H1 (cell line): ENCODE data around the gene NEDD8. TPM values are rescaled to one million over a fixed set of nuclear protein-coding genes. Genes with fewer than 3 reads are reported as not detected.

Experiments
- CTCF ChIA-PET: fragments of 300-600 bp; sonication (Branson Sonifier 250); formaldehyde crosslinking; loops from one replicate; lab custom pipeline; 2021; ENCODE audit not compliant: partially characterized antibody; lab: Charles Lee
- POLR2A ChIA-PET: fragments of 300-600 bp; sonication (Branson Sonifier 250); formaldehyde crosslinking; loops from one replicate; lab custom pipeline; 2021; ENCODE audit warnings: inconsistent platforms; ENCODE audit not compliant: partially characterized antibody; lab: Charles Lee
- DNase-seq, 2 experiments: peaks; one replicate each; pipeline versions ENCODE4 v3.0.0 to v3.0.0-alpha.2; 2010 to 2022; ENCODE audit warnings: low spot score in 2 of 2, low read depth in 1 of 2, mixed read lengths in 1 of 2
- FAIRE-seq: peaks from 2 replicates; lab custom pipeline; 2011; peaks lifted over from hg19 to GRCh38; lab: Jason Lieb, UNC
- H2AFZ ChIP-seq: 2 replicates; pipeline ENCODE4 v1.8.1; 2012; ENCODE audit warnings: low read length, inconsistent platforms
- H2AK5ac ChIP-seq: 2 replicates; pipeline ENCODE4 v1.6.1; 2013; ENCODE audit warnings: low read depth, low read length
- H2BK120ac ChIP-seq: replicated peaks from 2 replicates; pipeline ENCODE3; 2013; ENCODE audit warnings: low read depth, low read length, inconsistent platforms
- H2BK12ac ChIP-seq: 2 replicates; pipeline ENCODE4 v1.6.1; 2013; ENCODE audit warnings: low read depth, low read length
- H2BK15ac ChIP-seq: 2 replicates; pipeline ENCODE4 v1.6.1; 2013; ENCODE audit warnings: low read length
- H2BK20ac ChIP-seq: 2 replicates; pipeline ENCODE4 v1.6.1; 2013; ENCODE audit warnings: low read length
- H2BK5ac ChIP-seq: 2 replicates; pipeline ENCODE4 v1.6.1; 2013; ENCODE audit warnings: low read depth, low read length
- H3K14ac ChIP-seq: 2 replicates; pipeline ENCODE4 v1.6.1; 2013; ENCODE audit warnings: inconsistent platforms; ENCODE audit not compliant: insufficient read length
- H3K18ac ChIP-seq: 2 replicates; pipeline ENCODE4 v1.6.1; 2013; ENCODE audit warnings: low read length; ENCODE audit errors: extremely low read depth
- H3K23ac ChIP-seq: 2 replicates; pipeline ENCODE4 v1.6.1; 2013; ENCODE audit warnings: inconsistent platforms; ENCODE audit not compliant: insufficient read length
- H3K23me2 ChIP-seq: 2 replicates; pipeline ENCODE4 v1.6.1; 2013; ENCODE audit warnings: low read depth, low read length
- H3K27ac ChIP-seq: 2 replicates; pipeline ENCODE4 v1.6.1; 2011; ENCODE audit warnings: low read depth, low read length, inconsistent platforms
- H3K27me3 ChIP-seq, 4 experiments: replicated peaks in 1 of 4; 1 replicate in 1 of 4; 2 replicates in 3 of 4; pipeline versions ENCODE4 v1.6.1 to v1.8.1; 2011 to 2013; ENCODE audit warnings: low read length in 3 of 4, mild to moderate bottlenecking in 3 of 4, inconsistent platforms in 2 of 4, mixed read lengths in 2 of 4, moderate library complexity in 1 of 4; ENCODE audit not compliant: control insufficient read depth in 3 of 4, insufficient read depth in 3 of 4; ENCODE audit errors: extremely low read depth in 1 of 4
- H3K36me3 ChIP-seq, 4 experiments: 2 replicates each; pipeline versions ENCODE4 v1.6.1 to v1.8.1; 2011 to 2013; ENCODE audit warnings: mild to moderate bottlenecking in 4 of 4, low read length in 3 of 4, moderate library complexity in 2 of 4, control low read depth in 1 of 4, inconsistent platforms in 1 of 4; ENCODE audit not compliant: insufficient read depth in 4 of 4, control insufficient read depth in 2 of 4
- H3K4ac ChIP-seq: replicated peaks from 2 replicates; pipeline ENCODE3; 2013; ENCODE audit warnings: low read length, low read depth, mixed read lengths, inconsistent platforms; ENCODE audit not compliant: insufficient read length
- H3K4me1 ChIP-seq, 4 experiments: replicated peaks in 1 of 4; 1 replicate in 1 of 4; 2 replicates in 3 of 4; pipeline versions ENCODE4 v1.6.1 to v1.8.1; 2011 to 2013; ENCODE audit warnings: low read length in 3 of 4, inconsistent platforms in 2 of 4, mixed read lengths in 1 of 4; ENCODE audit not compliant: insufficient read depth in 4 of 4, control insufficient read depth in 3 of 4
- H3K4me2 ChIP-seq, 2 experiments: 2 replicates each; pipeline versions ENCODE4 v1.6.1 to v1.8.1; 2011 to 2013; ENCODE audit warnings: low read depth in 2 of 2, low read length in 2 of 2, control low read depth in 1 of 2, inconsistent platforms in 1 of 2, mild to moderate bottlenecking in 1 of 2; ENCODE audit not compliant: insufficient read depth in 1 of 2
- H3K4me3 ChIP-seq, 4 experiments: fragments of 200-600, 300-600 bp in 1 of 4; sonication (generic), shearing (Covaris generic), sonication (Bioruptor Twin) in 1 of 4; 2 replicates each; pipeline versions ENCODE4 v1.5.1 to v1.8.1; 2011 to 2016; ENCODE audit warnings: low read length in 4 of 4, low read depth in 3 of 4, control low read depth in 2 of 4, inconsistent platforms in 2 of 4, mild to moderate bottlenecking in 2 of 4, mixed read lengths in 1 of 4, moderate library complexity in 1 of 4; ENCODE audit not compliant: insufficient read depth in 2 of 4; ENCODE audit errors: extremely low read depth in 1 of 4
- H3K56ac ChIP-seq: replicated peaks from 2 replicates; pipeline ENCODE3; 2013; ENCODE audit warnings: low read depth, mild to moderate bottlenecking, mixed read lengths, low read length, inconsistent platforms; ENCODE audit not compliant: insufficient read length
- H3K79me1 ChIP-seq: 2 replicates; pipeline ENCODE4 v1.6.1; 2013; ENCODE audit warnings: low read depth, low read length, control low read depth
- H3K79me2 ChIP-seq, 2 experiments: 2 replicates each; pipeline versions ENCODE4 v1.6.1 to v1.8.1; 2012 to 2013; ENCODE audit warnings: low read length in 2 of 2, mild to moderate bottlenecking in 2 of 2, inconsistent platforms in 1 of 2; ENCODE audit not compliant: insufficient read depth in 2 of 2, control insufficient read depth in 1 of 2
- H3K9ac ChIP-seq, 4 experiments: replicated peaks in 1 of 4; 1 replicate in 1 of 4; 2 replicates in 3 of 4; pipeline versions ENCODE4 v1.6.1 to v1.8.1; 2011 to 2013; ENCODE audit warnings: low read depth in 3 of 4, low read length in 3 of 4, control low read depth in 2 of 4, mild to moderate bottlenecking in 2 of 4, moderate library complexity in 2 of 4, inconsistent platforms in 1 of 4; ENCODE audit errors: extremely low read depth in 1 of 4
- H3K9me3 ChIP-seq, 2 experiments: 2 replicates each; pipeline versions ENCODE4 v1.6.1 to v1.8.1; 2012 to 2013; ENCODE audit warnings: mild to moderate bottlenecking in 2 of 2, moderate library complexity in 2 of 2, control low read depth in 1 of 2, inconsistent platforms in 1 of 2, low read depth in 1 of 2, low read length in 1 of 2, mixed read lengths in 1 of 2; ENCODE audit not compliant: insufficient read depth in 2 of 2
- H4K20me1 ChIP-seq, 2 experiments: replicated peaks in 1 of 2; 2 replicates each; pipeline versions ENCODE3 to v1.8.1; 2011 to 2013; ENCODE audit warnings: inconsistent platforms in 2 of 2, low read length in 2 of 2, mild to moderate bottlenecking in 1 of 2; ENCODE audit not compliant: insufficient read depth in 2 of 2, control insufficient read depth in 1 of 2
- H4K5ac ChIP-seq: 2 replicates; pipeline ENCODE4 v1.6.1; 2013; ENCODE audit warnings: low read length, low read depth, mixed read lengths, inconsistent platforms; ENCODE audit not compliant: insufficient read length
- H4K8ac ChIP-seq: 2 replicates; pipeline ENCODE4 v1.8.0; 2013; ENCODE audit warnings: mild to moderate bottlenecking, moderate library complexity, low read length, inconsistent platforms; ENCODE audit not compliant: insufficient read depth; ENCODE audit errors: extremely low read depth
- H4K91ac ChIP-seq: replicated peaks from 2 replicates; pipeline ENCODE3; 2013; ENCODE audit warnings: low read length, mixed read lengths, inconsistent platforms; ENCODE audit not compliant: insufficient read length
- KDM5A ChIP-seq: fragments of 200-600 bp; IDR thresholded peaks from 2 replicates; pipeline ENCODE4 v1.7.1; 2012; ENCODE audit warnings: mild to moderate bottlenecking, low read length, inconsistent platforms, mixed read lengths
- MAFK ChIP-seq: IDR thresholded peaks from 2 replicates; pipeline ENCODE4 v1.6.1; 2012; ENCODE audit warnings: low read depth, mild to moderate bottlenecking, improper control_type of control experiment, low read length
- SP4 ChIP-seq: IDR thresholded peaks from 2 replicates; pipeline ENCODE4 v1.6.1; 2012; ENCODE audit warnings: low read length, inconsistent platforms
- TAF1 ChIP-seq: IDR thresholded peaks from 2 replicates; pipeline ENCODE4 v1.6.1; 2011; ENCODE audit warnings: mild to moderate bottlenecking, low read depth, low read length
- whole genome bisulfite sequencing, 2 experiments: shearing (Covaris generic) in 1 of 2; methylation state at CpG; one replicate each; pipeline versions ENCODE4 v1.1.6 to v1.1.7; 2013 to 2015; ENCODE audit warnings: low lambda C conversion rate in 2 of 2, mixed read lengths in 2 of 2, inconsistent platforms in 1 of 2, low coverage in 1 of 2, missing lambda C conversion rate in 1 of 2; ENCODE audit not compliant: insufficient replicate concordance in 2 of 2, insufficient coverage in 1 of 2, insufficient read length in 1 of 2; ENCODE audit errors: extremely low coverage in 1 of 2, missing lambda C conversion rate in 1 of 2; 5-methylcytosine and 5-hydroxymethylcytosine counted together
- polyA plus RNA-seq, 7 experiments: library from polyadenylated mRNA; depleted of rRNA in 3 of 7; stranded (reverse) in 5 of 7; unstranded in 2 of 7; fragments of >200 nt in 5 of 7; fragments of 200-250 nt in 2 of 7; gene quantifications; 1 replicate in 5 of 7; 2 replicates in 1 of 7; 4 replicates in 1 of 7; pipeline versions ENCODE4 v1.2.1 to v1.2.3, GENCODE V29; 2011 to 2013; ENCODE audit warnings: missing spikeins in 2 of 7, mixed read lengths in 2 of 7
- total RNA-seq: library from RNA; stranded (reverse); fragmentation: NEBNext Ultra II Directional; extraction: Animal tissue kit (Norgen Biotek cat#: 25700); gene quantifications from 2 replicates; pipeline ENCODE4 v1.2.1, GENCODE V29; 2021

NEDD8 gene
- total and polyA plus RNA-seq, 2 of the 8 experiments (the other 6 are each of a cell fraction or from before 2014, with no cell fraction given), result 253 to 317 TPM

DNA sequence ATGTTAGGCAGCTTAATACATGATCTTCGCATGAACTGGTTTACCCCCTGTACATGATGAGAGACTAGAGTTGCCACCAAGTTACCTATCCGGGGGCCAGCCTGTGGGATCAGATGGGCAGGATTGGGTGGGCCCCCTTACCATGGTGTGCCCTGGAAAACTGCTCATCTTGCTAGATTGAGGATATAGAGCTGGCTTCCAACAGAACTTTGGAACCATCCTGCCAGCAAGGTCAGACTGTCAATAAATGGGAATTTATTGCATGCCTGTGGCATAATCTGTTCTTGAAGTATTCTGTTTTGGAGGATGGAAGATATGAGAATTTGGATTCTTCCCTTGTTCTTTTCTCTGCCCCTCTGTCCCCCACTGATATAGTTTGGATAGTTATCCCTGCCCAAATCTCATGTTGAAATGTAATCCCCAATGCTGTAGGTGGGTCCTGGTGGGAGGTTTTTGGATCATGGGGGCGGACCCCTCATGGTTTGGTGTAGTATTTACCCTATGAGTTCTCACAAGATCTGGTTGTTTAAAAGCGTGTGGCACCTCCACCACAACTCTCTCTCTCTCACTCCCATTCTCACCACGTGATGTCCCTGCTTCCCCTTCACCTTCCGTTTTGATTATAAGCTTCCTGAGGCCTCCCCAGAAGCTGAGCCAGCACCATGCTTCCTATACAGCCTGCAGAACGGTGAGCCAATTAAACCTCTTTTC lies 33.2 kb downstream of the NEDD8 start:
- Histone ChIP-seq H4K8ac (no peak overlapping the region), H2BK5ac (no peak overlapping the region), H2BK15ac (no peak overlapping the region), H2BK20ac (no peak overlapping the region), H2AFZ (no peak overlapping the region), H3K56ac (no peak overlapping the region), H3K14ac (no peak overlapping the region), H2BK120ac (no peak overlapping the region), H3K27ac (no peak overlapping the region), H3K9me3 (peaks cover 6 to 7% of the 10 kb centered on the region in 2 experiments), H2BK12ac (no peak overlapping the region), H3K23me2 (peaks cover 5% of the 10 kb centered on the region; the same call in 1 of the 2 replicates), H3K79me1 (0 out of 2 replicates have a peak, but pooled peaks cover 3% of the 10 kb centered on the region), H3K36me3 (peaks cover 0 to 14% (median 6%) of the 10 kb centered on the region in 4 experiments; a peak in 5 of 8 replicates), H4K91ac (no peak overlapping the region), H2AK5ac (no peak overlapping the region), H3K4me3 (no peak overlapping the region), H3K23ac (no peak overlapping the region), H3K27me3 (no peaks in the 10 kb centered on the region), H3K9ac (no peak overlapping the region), H4K5ac (no peak overlapping the region), H3K79me2 (peaks cover 0 to 3% of the 10 kb centered on the region in 2 experiments; a peak in 2 of 4 replicates), H3K4me1 (peaks cover 3 to 14% (median 6%) of the 10 kb centered on the region in 4 experiments; a peak in 5 of 7 replicates), H4K20me1 (no peaks in the 10 kb centered on the region), H3K18ac (no peak overlapping the region), H3K4ac (no peak overlapping the region), H3K4me2 (no peak overlapping the region)
- FAIRE-seq, result no peak
- WGBS, 2 experiments, result 87% methylated on average over 6 of the region's 7 CpGs; no CpG with 5 or more reads in 1 of the 2 experiments
- ChIA-PET POLR2A (interaction anchor here (0.8 to 3.1 kb wide), 6 partner anchors 10 to 72 kb away, joined by 3 to 22 read pairs (median 3); partner anchors contain the start of genes CHMP4A, IPO4, RABGGTA and TINF2), CTCF (interaction anchor here (1.4 to 1.5 kb wide), 2 partner anchors 14 to 109 kb away, joined by 5 read pairs; partner anchors contain the start of gene CHMP4A)
- TF ChIP-seq MAFK (no peak), TAF1 (no peak), SP4 (no peak), KDM5A (no peak)
- no peak for DNase-seq
